B cell (primary cell): ENCODE results near the gene LRRC15. TPM values are rescaled to one million over a fixed set of nuclear protein-coding genes. Genes with fewer than 3 reads are reported as not detected.

Experiments used
- ATAC-seq: fragments of 200-7000 bp; cut with Tn5 transposase; one replicate; pipeline ENCODE4 v1.10.0; 2021; ENCODE audit warnings: low read depth, mild to moderate bottlenecking, moderate number of reproducible peaks, moderate library complexity
- CTCF ChIA-PET: fragments of 350-600 bp; sonication (Branson Sonifier 250); formaldehyde crosslinking; loops from one replicate; lab custom pipeline; 2021; ENCODE audit warnings: antibody characterized with exemption, inconsistent platforms; lab: Charles Lee
- POLR2A ChIA-PET: fragments of 350-600 bp; sonication (Branson Sonifier 250); formaldehyde crosslinking; loops from one replicate; lab custom pipeline; 2021; ENCODE audit warnings: antibody characterized with exemption; lab: Charles Lee
- DNase-seq: peaks from one replicate; pipeline ENCODE4 v3.0.0; 2013
- H2AFZ ChIP-seq: 2 replicates; pipeline ENCODE4 v1.6.1; 2012; ENCODE audit warnings: mild to moderate bottlenecking, low read depth, low read length; ENCODE audit not compliant: insufficient read depth, poor library complexity, severe bottlenecking
- H3K27ac ChIP-seq, 2 donors: 1 replicate in 1 of 2; 2 replicates in 1 of 2; pipeline ENCODE4 v1.5.1; 2012 to 2013; ENCODE audit warnings: low read length in 2 of 2, mild to moderate bottlenecking in 2 of 2, moderate library complexity in 1 of 2
- H3K27me3 ChIP-seq, 4 experiments: fragments of 200-600 bp in 1 of 4; sonication (generic) in 1 of 4; replicated peaks in 1 of 4; 1 replicate in 2 of 4; 2 replicates in 2 of 4; pipeline versions ENCODE4 v1.6.1 to v1.7.0; 2013 to 2016; ENCODE audit warnings: low read length in 3 of 4, mild to moderate bottlenecking in 2 of 4, mixed read lengths in 1 of 4, moderate library complexity in 1 of 4; ENCODE audit not compliant: insufficient read depth in 4 of 4, control insufficient read depth in 3 of 4; ENCODE audit errors: control extremely low read depth in 1 of 4
- H3K36me3 ChIP-seq, 2 experiments: replicated peaks in 1 of 2; 1 replicate in 1 of 2; 2 replicates in 1 of 2; pipeline versions ENCODE4 v1.6.1 to v1.7.1; 2013; ENCODE audit warnings: low read length in 1 of 2; ENCODE audit not compliant: insufficient read depth in 2 of 2, control insufficient read depth in 1 of 2; ENCODE audit errors: control extremely low read depth in 1 of 2, extremely low read depth in 1 of 2
- H3K4me1 ChIP-seq, 2 donors: fragments of 200-600 bp in 1 of 2; sonication (generic) in 1 of 2; 1 replicate in 1 of 2; 2 replicates in 1 of 2; pipeline versions ENCODE4 v1.5.1 to v1.6.1; 2013 to 2017; ENCODE audit warnings: low read length in 2 of 2; ENCODE audit not compliant: control insufficient read depth in 2 of 2, insufficient read depth in 2 of 2
- H3K4me2 ChIP-seq: replicated peaks from 2 replicates; pipeline ENCODE3; 2012; ENCODE audit warnings: mild to moderate bottlenecking, low read depth, low read length; ENCODE audit not compliant: poor library complexity, severe bottlenecking
- H3K4me3 ChIP-seq, 5 experiments: fragments of 200-600 bp in 1 of 5; sonication (generic) in 1 of 5; 1 replicate in 3 of 5; 2 replicates in 2 of 5; pipeline versions ENCODE4 v1.5.1 to v1.7.0; 2011 to 2016; ENCODE audit warnings: low read length in 4 of 5, mild to moderate bottlenecking in 4 of 5, low read depth in 2 of 5, control low read depth in 1 of 5, moderate library complexity in 1 of 5; ENCODE audit not compliant: insufficient read depth in 1 of 5; ENCODE audit errors: control extremely low read depth in 1 of 5, extremely low read depth in 1 of 5
- H3K79me2 ChIP-seq: fragments of 200-600 bp; sonication (generic); one replicate; pipeline ENCODE4 v1.6.0; 2016; ENCODE audit warnings: low read length; ENCODE audit not compliant: control insufficient read depth, insufficient read depth
- H3K9ac ChIP-seq: fragments of 200-600 bp; sonication (generic); 2 replicates; pipeline ENCODE4 v1.6.1; 2017; ENCODE audit warnings: mild to moderate bottlenecking, low read length, moderate library complexity
- H3K9me3 ChIP-seq, 3 donors: one replicate each; pipeline versions ENCODE4 v1.6.1 to v1.7.1; 2013; ENCODE audit warnings: low read length in 2 of 3; ENCODE audit not compliant: control insufficient read depth in 2 of 3, insufficient read depth in 1 of 3; ENCODE audit errors: control extremely low read depth in 1 of 3
- H4K20me1 ChIP-seq: 2 replicates; pipeline ENCODE4 v1.6.0; 2012; ENCODE audit warnings: mild to moderate bottlenecking, low read length; ENCODE audit not compliant: insufficient read depth, control insufficient read depth, poor library complexity, severe bottlenecking
- H3K27ac Mint-ChIP-seq: one replicate; pipeline ENCODE4 v1.8.0; 2021; ENCODE audit warnings: mixed read lengths
- H3K27me3 Mint-ChIP-seq: one replicate; pipeline ENCODE4 v1.8.0; 2021; ENCODE audit warnings: mixed read lengths
- H3K4me1 Mint-ChIP-seq: one replicate; pipeline ENCODE4 v1.8.0; 2021; ENCODE audit warnings: mixed read lengths
- H3K4me3 Mint-ChIP-seq: one replicate; pipeline ENCODE4 v1.8.0; 2021; ENCODE audit warnings: mixed read lengths
- H3K9me3 Mint-ChIP-seq: one replicate; pipeline ENCODE4 v1.8.0; 2022; ENCODE audit warnings: mixed read lengths; ENCODE audit not compliant: insufficient read depth
- EZH2 ChIP-seq: IDR thresholded peaks from 2 replicates; pipeline ENCODE4 v1.6.1; 2012; ENCODE audit warnings: borderline replicate concordance, low read depth, mild to moderate bottlenecking, moderate library complexity, low read length; ENCODE audit not compliant: insufficient read depth, poor library complexity, severe bottlenecking
- WGBS: methylation state at CpG from one replicate; pipeline ENCODE4 v1.1.5; 2013; ENCODE audit warnings: missing lambda C conversion rate; ENCODE audit not compliant: insufficient coverage; 5-methylcytosine and 5-hydroxymethylcytosine counted together
- intact Hi-C: fragments of 100-400 bp; cut with micrococcal nuclease; formaldehyde crosslinking; loops from one replicate; pipeline ENCODE4 v1.10.0; 2022
- polyA plus RNA-seq: library from polyadenylated mRNA; depleted of rRNA; stranded (reverse); fragments of >200 nt; gene quantifications from 2 replicates; pipeline ENCODE4 v1.2.3, GENCODE V29; 2012
- total RNA-seq, 2 donors: library from RNA; stranded (reverse); fragments of 120-200 nt in 1 of 2; gene quantifications; 1 replicate in 1 of 2; 2 replicates in 1 of 2; pipeline versions ENCODE4 v1.2.3 to v1.2.4, GENCODE V29; 2013 to 2022
- TF ChIP-seq, protein P1 (sequence below): fragments of 200-600 bp; IDR thresholded peaks from one replicate; pipeline ENCODE4 v1.8.0; 2022; ENCODE audit warnings: antibody characterized with exemption, mild to moderate bottlenecking

Gene LRRC15
- total and polyA plus RNA-seq, 2 donors (not counting 1 experiment from before 2014, with no cell fraction given): not detected

DNA sequence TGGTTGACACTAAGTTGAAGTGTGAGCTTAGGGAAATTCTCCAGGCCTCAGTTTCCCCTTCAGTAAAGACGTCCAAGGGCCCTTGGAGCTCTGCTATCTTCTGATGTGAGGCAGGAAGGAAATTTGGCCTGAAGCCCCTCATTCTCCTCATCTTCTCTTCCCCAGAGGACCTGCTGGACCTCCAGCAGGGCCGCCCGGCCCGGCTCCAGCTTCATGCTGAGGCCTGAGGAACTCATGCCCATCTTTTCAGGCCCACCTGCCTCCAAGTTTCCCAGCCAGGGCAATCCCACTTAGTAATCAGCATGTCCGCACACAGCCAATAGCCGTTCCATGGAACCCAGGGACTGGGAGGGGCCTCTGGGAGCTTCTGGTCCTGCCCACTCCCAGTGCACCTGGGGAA is 4.0 kb downstream of the LRRC15 start:
- Histone ChIP-seq H3K9me3 (no peaks in the 10 kb centered on the region), H3K4me2 (no peak overlapping the region), H2AFZ (no peak overlapping the region), H3K4me1 (no peaks in the 10 kb centered on the region), H3K79me2 (no peaks in the 10 kb centered on the region), H3K27ac (no peak overlapping the region), H3K9ac (no peak overlapping the region), H3K4me3 (no peak overlapping the region), H4K20me1 (no peaks in the 10 kb centered on the region), H3K36me3 (no peaks in the 10 kb centered on the region), H3K27me3 (peaks cover 0 to 22% (median 5%) of the 10 kb centered on the region in 4 experiments)
- TF ChIP-seq, protein P1, sequence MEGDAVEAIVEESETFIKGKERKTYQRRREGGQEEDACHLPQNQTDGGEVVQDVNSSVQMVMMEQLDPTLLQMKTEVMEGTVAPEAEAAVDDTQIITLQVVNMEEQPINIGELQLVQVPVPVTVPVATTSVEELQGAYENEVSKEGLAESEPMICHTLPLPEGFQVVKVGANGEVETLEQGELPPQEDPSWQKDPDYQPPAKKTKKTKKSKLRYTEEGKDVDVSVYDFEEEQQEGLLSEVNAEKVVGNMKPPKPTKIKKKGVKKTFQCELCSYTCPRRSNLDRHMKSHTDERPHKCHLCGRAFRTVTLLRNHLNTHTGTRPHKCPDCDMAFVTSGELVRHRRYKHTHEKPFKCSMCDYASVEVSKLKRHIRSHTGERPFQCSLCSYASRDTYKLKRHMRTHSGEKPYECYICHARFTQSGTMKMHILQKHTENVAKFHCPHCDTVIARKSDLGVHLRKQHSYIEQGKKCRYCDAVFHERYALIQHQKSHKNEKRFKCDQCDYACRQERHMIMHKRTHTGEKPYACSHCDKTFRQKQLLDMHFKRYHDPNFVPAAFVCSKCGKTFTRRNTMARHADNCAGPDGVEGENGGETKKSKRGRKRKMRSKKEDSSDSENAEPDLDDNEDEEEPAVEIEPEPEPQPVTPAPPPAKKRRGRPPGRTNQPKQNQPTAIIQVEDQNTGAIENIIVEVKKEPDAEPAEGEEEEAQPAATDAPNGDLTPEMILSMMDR: no peak
- TF ChIP-seq EZH2: no peak
- WGBS: 98% methylated on average over 5 of the region's 6 CpGs
- peaks cover 33% of the 10 kb centered on the region for H3K27me3 Mint-ChIP-seq
- H3K27ac Mint-ChIP-seq: no peak overlapping the region
- no peaks in the 10 kb centered on the region for H3K9me3 Mint-ChIP-seq
- ChIA-PET POLR2A (no interaction called here), CTCF (interaction anchor here (1.3 kb wide), 1 partner anchor 20 kb away, joined by 4 read pairs; no protein-coding TSS in a partner anchor)
- intact Hi-C loops: no loop called here
- DNase-seq: no peak
- no peak for ATAC-seq
- no peaks in the 10 kb centered on the region for H3K4me1 Mint-ChIP-seq
- H3K4me3 Mint-ChIP-seq: no peak overlapping the region

DNA sequence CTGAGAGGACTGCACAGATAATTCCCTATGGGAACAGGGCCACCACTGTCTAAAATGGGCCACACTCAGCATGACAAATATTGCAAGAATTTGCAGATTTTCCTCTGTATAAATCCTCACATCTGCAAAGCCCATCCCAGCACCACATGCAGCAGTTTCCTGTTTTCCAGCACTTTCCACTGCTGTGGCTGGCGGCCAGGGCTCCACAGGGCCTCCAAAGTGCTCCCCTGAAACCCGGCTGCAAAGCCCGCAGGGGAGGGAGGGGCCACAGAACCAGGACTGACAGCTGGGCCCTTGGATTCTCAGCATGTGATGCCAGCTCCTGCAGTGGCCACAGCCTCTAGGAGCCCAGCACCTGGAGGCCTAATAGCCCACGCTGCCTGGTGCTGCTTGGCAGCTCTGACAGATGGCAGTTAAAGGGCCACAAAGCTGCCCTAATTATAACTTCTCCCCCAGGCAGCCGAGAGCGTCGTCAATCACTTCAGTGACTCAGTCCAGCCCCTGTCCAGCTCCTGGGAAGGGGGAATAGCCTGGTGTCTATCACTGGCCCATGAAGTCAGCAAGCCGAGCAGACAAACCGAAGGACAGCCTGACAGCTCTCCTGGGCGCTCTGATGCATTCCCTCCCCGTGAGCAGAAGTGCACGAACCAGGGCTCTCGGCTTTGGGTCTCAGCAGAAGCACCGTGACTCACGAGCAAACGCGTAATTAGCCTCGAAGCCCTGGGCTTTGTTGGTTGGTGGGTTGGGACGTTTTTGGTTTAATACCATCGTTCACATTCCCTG is 4.7 kb downstream of the LRRC15 start:
- H3K27ac ChIP-seq: no peak overlapping the region
- Mint-ChIP-seq H3K4me1 (no peaks in the 10 kb centered on the region), H3K9me3 (no peaks in the 10 kb centered on the region), H3K27ac (no peak overlapping the region), H3K27me3 (peaks cover 30% of the 10 kb centered on the region), H3K4me3 (no peak overlapping the region)
- TF ChIP-seq, protein P1: no peak
- TF ChIP-seq EZH2: no peak
- H3K36me3 ChIP-seq: no peaks in the 10 kb centered on the region
- H3K79me2 ChIP-seq: no peaks in the 10 kb centered on the region
- peaks cover 0 to 18% (median 5%) of the 10 kb centered on the region in 4 experiments for H3K27me3 ChIP-seq
- no peak for DNase-seq
- no peaks in the 10 kb centered on the region for H4K20me1 ChIP-seq
- CTCF ChIA-PET: interaction anchor here (1.3 to 3.1 kb wide), 2 partner anchors 19 to 21 kb away, joined by 4 to 14 read pairs; no protein-coding TSS in a partner anchor
- ATAC-seq: no peak
- no peaks in the 10 kb centered on the region for H3K9me3 ChIP-seq
- no peak overlapping the region for H3K4me2 ChIP-seq
- 76% methylated on average over 9 of the region's 20 CpGs for WGBS
- intact Hi-C loops: no loop called here
- no peak overlapping the region for H3K9ac ChIP-seq
- no peaks in the 10 kb centered on the region for H3K4me1 ChIP-seq
- H3K4me3 ChIP-seq: no peak overlapping the region
- no peak overlapping the region for H2AFZ ChIP-seq
- POLR2A ChIA-PET: no interaction called here
